GM18498 (cell line): ENCODE measurements around the gene AP3B2.
A peak's percentile ranks its signal among the peaks of the same experiment; 100 is the strongest.
"Not testable (repeated sequence)": the region's sequence is repeated elsewhere in the genome, so short reads cannot be mapped to it uniquely, and the experiment has no call there.

ENCODE experiments used
- ATAC-seq: cut with Tn5 transposase; IDR thresholded peaks from one replicate; pipeline ENCODE4 v1.9.1; 2021; ENCODE audit warnings: mild to moderate bottlenecking, moderate library complexity; ENCODE audit not compliant: unreplicated experiment

Gene AP3B2

GRCh38 chr15:82709421-82710207, at the start of gene AP3B2:
Gene AP3B2 (minus strand): TSS chr15:82709875. CDS start chr15:82709706, 169 bp downstream.
- ATAC-seq = peak; percentile 93

GRCh38 chr15:82751308-82751707, 41.6 kb upstream of the AP3B2 start:
- ATAC-seq = no peak

- ATAC-seq = peak; percentile 35
Measured at GRCh38 chr15:82750831-82751180, 41.1 kb upstream of the AP3B2 start.

- ATAC-seq = peak; percentile 88
Measured at GRCh38 chr15:82749951-82750830, 40.5 kb upstream of the AP3B2 start.

GRCh38 chr15:82748315-82748714, 38.6 kb upstream of the AP3B2 start:
- ATAC-seq = no peak

GRCh38 chr15:82743810-82744209, 34.1 kb upstream of the AP3B2 start:
- ATAC-seq = no peak

- no peak for ATAC-seq
Measured at GRCh38 chr15:82742134-82742533, 32.5 kb upstream of the AP3B2 start.

- ATAC-seq = no peak
Measured at GRCh38 chr15:82739086-82739485, 29.4 kb upstream of the AP3B2 start.

- no peak for ATAC-seq
Measured at GRCh38 chr15:82737975-82738374, 28.3 kb upstream of the AP3B2 start.

- no peak for ATAC-seq
Measured at GRCh38 chr15:82731527-82731926, 21.9 kb upstream of the AP3B2 start.

GRCh38 chr15:82730022-82730530, 20.4 kb upstream of the AP3B2 start:
- no peak for ATAC-seq

- ATAC-seq = no peak
Measured at GRCh38 chr15:82726816-82727215, 17.1 kb upstream of the AP3B2 start.

- no peak for ATAC-seq
Measured at GRCh38 chr15:82715003-82715402, 5.3 kb upstream of the AP3B2 start.

GRCh38 chr15:82714016-82714415, 4.3 kb upstream of the AP3B2 start:
- ATAC-seq = no peak

GRCh38 chr15:82712036-82712435, 2.4 kb upstream of the AP3B2 start:
- ATAC-seq = no peak

- ATAC-seq = no peak
Measured at GRCh38 chr15:82710926-82711490, 1.3 kb upstream of the AP3B2 start.

- ATAC-seq = no peak
Measured at GRCh38 chr15:82710208-82710555, 507 bp upstream of the AP3B2 start.

- ATAC-seq = no peak
Measured at GRCh38 chr15:82709081-82709420, 624 bp downstream of the AP3B2 start.

GRCh38 chr15:82705856-82706255, 3.8 kb downstream of the AP3B2 start:
- not testable (repeated sequence) for ATAC-seq

GRCh38 chr15:82699726-82700125, 9.9 kb downstream of the AP3B2 start:
- ATAC-seq = no peak

- ATAC-seq = no peak
Measured at GRCh38 chr15:82698711-82699345, 10.8 kb downstream of the AP3B2 start.
